SH-SY5Y (cell line): ENCODE data around the gene MLIP.

ENCODE experiments used
- GATA2 ChIP-seq: IDR thresholded peaks from 2 replicates; pipeline ENCODE4 v1.6.1; 2011; ENCODE audit warnings: mild to moderate bottlenecking, low read depth, low read length
- GATA3 ChIP-seq: IDR thresholded peaks from 2 replicates; pipeline ENCODE4 v1.6.1; 2011; ENCODE audit warnings: low read depth, mild to moderate bottlenecking, low read length, moderate library complexity

DNA sequence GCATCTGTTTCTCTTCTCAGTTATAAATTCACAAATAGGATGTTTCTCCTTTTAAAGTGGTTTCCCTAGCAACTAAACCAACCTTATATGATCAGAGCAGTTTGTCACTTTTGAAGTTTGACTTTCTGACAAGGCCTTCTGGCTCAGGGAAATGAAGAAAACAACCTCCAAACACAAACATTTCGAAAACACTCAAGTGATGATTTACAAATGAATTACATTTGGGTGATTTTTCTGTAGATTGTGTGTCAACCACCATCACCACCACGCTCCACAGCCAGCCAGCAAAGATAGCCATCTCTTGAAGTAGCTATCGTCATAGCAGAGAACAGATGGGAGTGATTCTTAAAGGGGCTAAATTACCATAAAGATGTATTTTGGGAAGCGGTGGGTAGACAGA, 16.5 kb upstream of the MLIP start:
- TF ChIP-seq GATA2, result no peak
- no peak for TF ChIP-seq GATA3
